ENCODE data around the gene MOSPD3.

Gene MOSPD3

GRCh38 chr7:100595188-100595587, 17.2 kb upstream of the MOSPD3 start:
- FAIRE-seq, result no peak

- FAIRE-seq, result no peak
These were observed 13.9 kb upstream of the MOSPD3 start for GRCh38 chr7:100598425-100598824.

GRCh38 chr7:100599911-100600729, 12.2 kb upstream of the MOSPD3 start:
- no peak for FAIRE-seq

GRCh38 chr7:100600730-100601038, 11.7 kb upstream of the MOSPD3 start:
- FAIRE-seq, result no peak

GRCh38 chr7:100602889-100603725, 9.2 kb upstream of the MOSPD3 start:
- FAIRE-seq, result no peak

- no peak for FAIRE-seq
These were observed 8.7 kb upstream of the MOSPD3 start for GRCh38 chr7:100603726-100604027.

- FAIRE-seq, result no peak
These were observed 8.0 kb upstream of the MOSPD3 start for GRCh38 chr7:100604028-100604975.

GRCh38 chr7:100604976-100605911, 7.1 kb upstream of the MOSPD3 start:
- FAIRE-seq, result no peak

- FAIRE-seq, result no peak
These were observed 6.0 kb upstream of the MOSPD3 start for GRCh38 chr7:100606313-100606712.

GRCh38 chr7:100607111-100607510, 5.2 kb upstream of the MOSPD3 start:
- no peak for FAIRE-seq

- FAIRE-seq, result no peak
These were observed 2.4 kb upstream of the MOSPD3 start for GRCh38 chr7:100609958-100610357.

GRCh38 chr7:100612730-100613390, 520 bp downstream of the MOSPD3 start:
- FAIRE-seq, result no peak

- FAIRE-seq, result no peak
These were observed 1.3 kb downstream of the MOSPD3 start for GRCh38 chr7:100613412-100614175.

GRCh38 chr7:100614308-100614861, 2.0 kb downstream of the MOSPD3 start:
- FAIRE-seq, result no peak

- no peak for FAIRE-seq
These were observed 7.9 kb downstream of the MOSPD3 start for GRCh38 chr7:100620239-100620638.

- FAIRE-seq, result no peak
These were observed 8.5 kb downstream of the MOSPD3 start for GRCh38 chr7:100620804-100621203.

- no peak for FAIRE-seq
These were observed 9.2 kb downstream of the MOSPD3 start for GRCh38 chr7:100621554-100621953.

GRCh38 chr7:100623951-100624824, 11.8 kb downstream of the MOSPD3 start:
- no peak for FAIRE-seq

GRCh38 chr7:100626055-100626454, 13.7 kb downstream of the MOSPD3 start:
- FAIRE-seq, result no peak

All from A204.1 (cell line).